NCI-H2107 treated with DMSO at 0.1 percent for 48 hours (cell line): ENCODE results near the gene OSBPL3.
"Not testable (repeated sequence)": the region's sequence is repeated elsewhere in the genome, so short reads cannot be mapped to it uniquely, and the experiment has no call there.

Experiments used
- DNase-seq: peaks from one replicate; lab custom pipeline; 2025; ENCODE audit not compliant: unreplicated experiment; lab: John Stamatoyannopoulos, UW

The OSBPL3 gene

DNA sequence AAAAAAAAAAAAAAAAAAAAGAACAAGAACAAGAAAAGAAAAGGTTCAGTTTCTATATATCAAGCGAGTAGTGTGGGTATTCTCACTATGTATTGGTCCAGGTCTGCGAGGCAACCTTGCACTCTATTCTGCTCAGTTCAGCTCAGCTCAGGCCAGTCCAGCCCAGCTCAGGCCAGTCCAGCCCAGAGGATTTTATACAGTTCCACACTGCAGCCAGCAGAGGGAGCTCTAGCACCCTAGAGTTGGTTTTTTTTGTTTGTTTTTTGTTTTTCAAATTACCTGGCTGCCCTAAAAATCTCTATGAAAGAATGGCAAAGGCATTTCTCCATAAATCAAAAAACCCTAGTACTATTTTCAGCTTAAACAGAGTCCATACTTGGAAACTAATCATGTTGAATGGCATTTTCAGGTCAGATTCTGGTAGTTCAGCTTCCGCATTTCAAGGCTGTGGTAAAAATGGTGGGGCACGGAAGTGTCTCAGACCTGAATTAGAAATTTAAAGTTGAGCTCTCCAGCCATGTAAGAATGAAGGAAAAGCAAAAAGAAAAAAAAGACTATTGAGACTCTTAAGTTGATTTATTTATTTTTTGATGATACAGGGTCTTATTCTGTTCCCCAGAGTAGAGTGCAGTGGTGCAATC, 167.6 kb downstream of the OSBPL3 start:
- DNase-seq, result peak; percentile 32

DNA sequence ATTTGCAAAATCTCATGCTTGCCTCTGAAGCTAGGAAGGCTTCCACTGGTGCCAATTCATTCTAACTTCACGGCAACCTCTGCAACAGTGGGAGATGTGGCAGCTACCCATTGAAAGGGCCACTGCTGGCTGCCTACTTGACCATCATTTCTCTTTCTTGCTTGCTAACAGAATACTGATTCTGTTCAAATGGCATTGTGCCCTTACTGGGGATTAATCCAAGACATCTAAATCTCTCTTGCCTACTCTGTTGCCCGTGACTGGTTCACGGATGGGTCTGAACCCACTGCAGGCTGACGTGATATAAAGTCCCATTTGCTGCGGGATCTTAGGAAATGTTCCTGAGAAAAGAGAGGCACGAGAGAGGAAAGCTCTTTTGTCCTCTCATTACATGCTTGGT, 171.5 kb downstream of the OSBPL3 start:
- no peak for DNase-seq

DNA sequence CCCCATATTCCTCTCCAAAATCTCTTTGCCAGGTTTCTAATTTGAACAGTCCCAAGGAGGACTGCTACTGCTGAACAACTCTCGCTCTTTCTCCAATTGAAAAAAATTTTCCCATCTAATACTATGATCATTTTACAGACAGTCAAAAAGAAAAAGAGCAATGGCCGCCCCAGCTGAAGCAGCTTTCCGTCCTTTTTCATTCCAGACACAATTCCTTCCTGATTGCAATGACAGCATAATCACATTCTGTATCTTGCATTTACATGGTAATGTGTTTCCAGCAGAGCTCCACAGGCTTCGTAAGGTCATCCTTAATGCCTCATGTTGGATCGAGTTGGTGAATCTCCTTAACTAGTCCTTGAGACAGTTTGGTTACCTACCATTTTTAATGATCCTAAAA, 177.7 kb downstream of the OSBPL3 start:
- DNase-seq, result no peak

DNA sequence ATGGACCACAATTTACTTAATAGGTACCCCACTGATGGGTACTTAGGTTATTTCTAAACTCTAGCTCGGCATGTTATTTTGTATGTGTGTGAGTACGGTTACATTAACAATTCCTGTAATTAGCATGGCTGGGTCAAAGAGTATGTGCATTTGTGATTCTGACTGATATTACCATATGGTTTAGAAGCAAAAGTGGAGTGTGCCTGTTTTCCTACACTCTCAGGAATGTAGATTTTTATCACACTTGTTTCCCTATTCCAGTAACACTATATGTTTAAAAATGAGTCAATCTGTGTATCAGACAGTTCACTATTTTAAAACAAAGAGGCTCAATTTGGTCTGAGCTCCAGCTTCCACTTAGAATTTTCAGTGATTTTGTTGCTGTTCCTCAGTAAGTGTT, 178.1 kb downstream of the OSBPL3 start:
- no peak for DNase-seq

DNA sequence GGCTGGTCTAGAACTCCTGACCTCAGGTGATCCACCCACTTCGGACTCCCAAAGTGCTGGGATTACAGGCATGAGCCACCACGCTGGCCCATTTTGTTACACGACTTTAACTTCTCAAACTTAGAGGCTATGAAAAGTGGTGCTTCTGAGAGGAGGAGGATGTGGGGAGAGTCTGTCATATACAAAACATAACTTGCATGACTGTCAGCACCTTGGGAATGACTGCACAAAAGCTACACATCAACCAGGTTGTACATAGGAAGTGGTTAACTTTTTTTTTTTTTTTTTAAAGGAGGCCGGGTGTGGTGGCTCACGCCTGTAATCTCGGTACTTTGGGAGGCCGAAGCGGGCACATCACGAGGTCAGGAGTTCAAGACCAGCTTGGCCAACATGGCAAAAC, 179.3 kb downstream of the OSBPL3 start:
- DNase-seq, result no peak

DNA sequence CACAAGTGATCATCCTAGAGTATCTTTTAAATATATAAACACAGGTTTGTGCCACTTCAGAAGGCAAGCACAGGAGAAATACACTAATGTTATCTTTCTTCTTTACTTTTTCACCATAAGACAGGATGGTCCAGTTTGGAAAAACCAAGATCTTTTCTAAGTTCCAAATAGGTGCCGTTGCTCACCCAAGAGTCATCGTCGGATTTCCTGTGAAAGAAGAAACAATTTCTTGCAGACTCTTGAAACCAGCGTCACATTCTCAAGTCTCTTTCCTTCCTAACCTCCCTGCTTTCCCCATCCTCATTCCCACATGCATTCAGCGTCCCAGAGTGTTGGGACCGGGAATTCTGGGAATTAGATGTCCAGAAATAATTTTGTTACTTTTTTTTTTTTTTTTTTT, 179.9 kb downstream of the OSBPL3 start:
- DNase-seq, result no peak

DNA sequence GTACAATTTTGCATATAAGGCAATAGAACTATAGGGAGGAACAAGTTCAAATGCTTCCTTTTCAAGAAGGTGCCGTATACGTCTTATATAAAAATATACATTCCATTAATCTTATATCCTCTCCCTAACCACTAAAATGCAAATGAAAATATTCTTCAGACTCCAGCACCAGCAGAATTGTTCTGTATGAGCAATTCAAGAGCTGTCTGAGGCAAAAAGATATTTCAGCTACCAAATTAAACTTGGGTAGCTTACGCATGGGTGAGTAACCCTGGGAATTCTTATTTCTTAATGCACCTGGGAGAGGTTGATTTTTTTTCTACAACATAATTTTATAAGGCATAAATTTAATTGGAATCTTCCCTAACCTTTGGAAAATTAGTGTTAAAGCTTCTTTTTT, 180.5 kb downstream of the OSBPL3 start:
- no peak for DNase-seq

DNA sequence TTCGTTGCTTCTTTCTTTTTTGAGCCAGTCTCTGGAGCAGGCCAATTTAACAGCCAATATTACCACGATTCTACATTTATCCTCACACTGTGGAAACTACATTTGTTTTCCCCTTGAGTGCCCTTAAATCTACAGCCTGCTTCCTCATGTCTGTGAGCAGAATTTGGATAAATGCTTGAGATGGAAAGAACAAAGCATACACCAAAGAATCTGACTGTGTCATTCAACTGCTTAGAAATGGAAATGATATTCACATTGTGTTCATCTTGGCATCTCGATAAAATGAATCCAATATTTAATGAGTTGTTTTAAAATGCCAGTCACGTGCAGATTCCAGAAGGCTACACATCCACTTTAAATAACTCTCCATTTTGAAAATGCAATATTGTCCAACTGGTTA, 181.7 kb downstream of the OSBPL3 start:
- DNase-seq, result no peak

DNA sequence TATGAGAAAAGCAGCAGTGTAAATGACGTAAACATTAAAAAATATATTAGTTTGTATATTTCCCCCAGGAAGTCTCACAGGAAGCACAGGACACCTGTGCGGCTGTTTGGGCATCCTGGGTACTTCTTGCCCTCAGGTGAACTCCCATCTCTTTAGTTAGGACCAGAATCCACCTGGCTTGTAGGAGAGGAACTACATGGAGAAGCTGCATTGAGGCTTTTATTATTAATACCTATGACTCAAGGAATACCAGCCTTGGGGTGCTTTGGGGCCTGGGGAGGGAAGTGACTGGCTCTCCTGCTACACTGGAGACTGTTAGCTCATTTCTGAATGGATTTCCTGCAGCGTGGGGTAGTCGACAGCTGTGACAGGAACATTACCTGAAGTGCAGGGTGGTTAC, 182.7 kb downstream of the OSBPL3 start:
- no peak for DNase-seq

DNA sequence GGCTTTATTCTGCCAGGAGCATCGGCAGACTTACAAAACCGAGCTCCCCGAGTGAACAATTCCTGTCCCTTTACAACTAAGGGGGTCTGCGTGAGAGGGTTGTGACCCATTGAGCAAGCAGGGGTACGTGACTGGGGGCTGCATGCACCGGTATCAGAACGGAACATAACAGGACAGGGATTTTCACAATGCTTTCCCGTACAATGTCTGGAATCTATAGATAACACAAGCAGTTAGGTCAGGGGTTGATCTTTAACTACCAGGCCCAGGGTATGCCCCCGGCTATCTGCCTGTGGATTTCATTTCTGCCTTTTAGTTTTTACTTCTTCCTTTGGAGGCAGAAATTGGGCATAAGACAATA, 184.6 kb downstream of the OSBPL3 start:
- no peak for DNase-seq

DNA sequence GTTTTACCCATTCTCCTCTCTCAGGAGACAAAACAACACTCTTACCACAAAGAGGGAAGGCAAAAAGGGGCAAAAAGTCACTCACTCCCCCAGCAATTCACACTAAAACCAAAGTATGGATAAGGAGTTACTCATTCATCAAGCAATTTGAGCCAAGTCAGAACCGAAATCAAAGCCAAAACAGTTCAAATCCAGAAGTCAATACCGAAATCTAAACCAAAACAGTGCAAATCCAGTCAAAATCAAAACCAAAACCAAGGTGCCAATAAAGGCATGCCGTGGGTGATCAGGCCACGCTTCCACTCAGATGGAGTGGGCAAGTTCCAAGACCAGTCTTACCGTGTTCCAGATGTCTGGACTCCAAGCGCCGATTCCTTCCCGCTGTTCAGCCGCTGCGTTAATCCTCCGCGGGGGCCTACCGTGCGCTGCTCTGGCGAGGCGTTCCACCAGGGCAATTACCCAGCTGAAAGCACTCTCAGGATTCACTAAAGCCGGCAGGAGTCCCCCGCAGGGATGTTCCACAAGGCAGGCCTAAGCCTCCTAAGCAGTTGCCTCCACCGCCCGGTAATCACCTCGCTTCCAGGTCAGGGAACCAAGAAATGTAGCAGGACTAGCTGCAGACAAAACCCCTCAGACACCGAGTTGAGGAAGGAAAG, 185.1 kb downstream of the OSBPL3 start:
- DNase-seq, result not testable (repeated sequence)

DNA sequence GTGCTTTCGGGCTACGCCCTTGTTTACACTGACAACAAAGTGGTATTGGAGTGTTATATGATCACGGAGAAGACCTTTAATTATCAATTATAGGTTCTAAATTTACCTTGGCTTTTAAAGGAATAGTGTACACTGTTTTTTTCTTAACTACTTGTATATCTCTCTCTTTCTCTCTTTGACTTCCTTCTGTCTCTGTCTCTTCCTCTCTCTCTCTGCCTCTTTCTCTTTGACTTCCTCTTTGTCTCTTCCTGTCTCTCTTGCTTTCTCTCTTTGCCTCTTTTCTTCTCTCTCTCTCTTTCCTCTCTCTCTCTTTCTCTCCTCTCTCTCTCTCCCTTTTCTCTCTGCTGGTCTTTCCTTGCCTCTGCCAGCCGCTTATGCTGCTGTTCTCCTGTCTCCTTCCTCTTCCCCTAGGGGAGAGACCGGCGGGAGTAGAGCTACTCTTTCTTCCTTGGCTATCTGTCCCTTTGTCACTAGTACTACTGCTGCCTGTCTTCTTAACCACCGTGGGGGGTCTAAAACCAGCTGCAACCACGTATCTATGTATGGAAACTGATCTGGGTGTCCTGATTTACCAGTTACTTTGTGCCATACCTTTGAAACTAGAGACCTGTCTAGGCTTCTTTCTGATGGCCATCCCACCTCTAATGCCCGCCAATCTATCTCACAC, 185.9 kb downstream of the OSBPL3 start:
- no peak for DNase-seq

DNA sequence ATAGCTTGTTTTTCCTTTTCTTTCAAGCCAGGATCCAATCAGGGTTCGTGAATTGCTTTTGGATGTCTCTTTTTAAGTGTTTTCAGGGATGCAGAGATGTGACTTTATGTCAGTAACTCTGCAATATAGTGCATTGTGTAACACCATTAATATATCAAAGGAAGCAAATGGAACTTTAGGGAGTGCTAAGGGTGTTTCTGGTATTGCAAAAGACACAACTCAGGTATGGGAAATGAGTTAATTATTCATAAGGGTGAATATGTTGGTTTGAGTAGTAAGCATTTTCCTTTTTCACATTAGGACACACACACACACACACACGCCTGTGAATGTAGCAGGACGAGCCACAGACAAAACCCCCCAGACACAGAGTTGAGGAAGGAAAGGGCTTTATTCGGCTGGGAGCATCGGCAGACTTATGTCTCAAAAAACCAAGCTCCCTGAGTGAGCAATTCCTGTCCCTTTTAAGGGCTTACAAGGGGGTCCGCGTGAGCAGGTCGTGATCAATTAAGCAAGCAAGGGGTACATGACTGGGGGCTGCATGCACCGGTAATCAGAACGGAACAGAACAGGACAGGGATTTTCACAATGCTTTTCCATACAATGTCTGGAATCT, 190.9 kb downstream of the OSBPL3 start:
- DNase-seq, result no peak

DNA sequence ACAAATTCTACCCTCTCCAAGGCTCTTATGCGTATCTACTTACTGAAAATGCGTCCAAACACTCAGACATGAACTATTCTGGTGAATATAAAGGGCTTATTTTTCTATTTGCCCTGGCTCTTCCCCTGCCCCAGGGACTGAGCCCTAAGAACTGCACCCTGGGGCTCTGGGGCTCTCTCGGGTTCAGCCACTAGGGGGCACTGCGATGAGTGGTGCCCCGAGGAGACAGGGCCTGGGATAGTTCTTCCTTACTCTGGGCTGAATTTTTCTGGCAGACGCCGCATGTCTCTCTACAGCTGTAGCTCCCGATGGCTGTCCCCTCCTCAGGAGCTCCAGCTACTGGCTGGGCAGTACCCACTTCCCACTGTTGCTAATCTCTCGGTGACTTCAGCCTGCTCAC, 191.9 kb downstream of the OSBPL3 start:
- no peak for DNase-seq

DNA sequence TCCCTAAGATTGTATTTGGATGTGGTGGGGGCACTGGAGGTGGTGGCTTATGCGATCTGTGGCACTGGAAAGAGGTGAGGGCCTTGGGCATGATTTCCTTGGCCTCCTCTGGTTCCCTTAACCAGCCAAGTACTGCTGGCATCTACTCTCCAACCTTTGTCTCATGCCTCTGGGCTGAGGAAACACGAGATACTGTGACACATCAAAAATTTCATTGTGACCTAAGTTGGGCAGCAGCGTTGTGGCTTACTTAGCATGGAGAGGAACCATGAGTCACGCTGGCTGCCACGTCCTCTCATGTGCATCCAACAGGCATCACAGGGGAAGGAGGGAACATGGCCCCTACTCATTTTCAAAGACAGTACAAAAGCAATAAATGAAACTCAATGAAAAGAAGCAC, 193.0 kb downstream of the OSBPL3 start:
- no peak for DNase-seq

DNA sequence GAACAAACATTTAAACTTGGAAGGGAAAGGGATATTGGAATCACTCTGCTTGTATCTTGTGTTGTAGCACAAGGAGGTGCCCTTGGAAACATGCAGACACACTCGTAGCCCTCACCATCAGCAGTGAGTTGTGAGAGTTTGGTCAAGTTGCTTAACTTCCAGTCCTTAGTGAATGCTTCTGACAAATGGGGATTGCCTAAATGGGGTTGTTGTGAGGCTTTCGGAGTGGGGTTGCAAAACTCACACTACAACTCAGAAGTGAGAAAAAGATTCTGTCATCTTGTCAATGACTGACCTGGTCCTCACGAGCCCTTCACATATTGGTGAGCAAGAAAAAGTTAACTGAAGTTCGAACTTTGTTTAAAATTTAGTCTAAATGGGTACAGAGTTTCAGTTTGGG, 193.7 kb downstream of the OSBPL3 start:
- no peak for DNase-seq

DNA sequence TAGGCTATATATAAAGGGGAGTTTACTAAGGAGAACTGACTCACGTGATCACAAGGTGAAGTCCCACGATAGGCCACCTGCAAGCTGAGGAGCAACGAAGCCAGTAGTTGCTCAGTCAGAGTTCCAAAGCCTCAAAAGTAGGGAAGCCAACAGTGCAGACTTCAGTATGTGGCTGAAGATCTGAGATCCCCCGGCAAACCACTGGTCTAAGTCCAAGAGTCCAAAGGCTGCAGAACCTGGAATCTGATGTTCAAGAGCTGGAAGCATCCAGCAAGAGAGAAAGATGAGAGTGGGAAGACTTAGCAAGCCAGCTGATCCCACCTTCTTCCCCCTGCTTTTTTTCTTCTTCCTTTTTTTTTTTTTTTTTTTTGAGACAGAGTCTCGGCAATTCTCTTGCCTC, 195.7 kb downstream of the OSBPL3 start:
- no peak for DNase-seq

DNA sequence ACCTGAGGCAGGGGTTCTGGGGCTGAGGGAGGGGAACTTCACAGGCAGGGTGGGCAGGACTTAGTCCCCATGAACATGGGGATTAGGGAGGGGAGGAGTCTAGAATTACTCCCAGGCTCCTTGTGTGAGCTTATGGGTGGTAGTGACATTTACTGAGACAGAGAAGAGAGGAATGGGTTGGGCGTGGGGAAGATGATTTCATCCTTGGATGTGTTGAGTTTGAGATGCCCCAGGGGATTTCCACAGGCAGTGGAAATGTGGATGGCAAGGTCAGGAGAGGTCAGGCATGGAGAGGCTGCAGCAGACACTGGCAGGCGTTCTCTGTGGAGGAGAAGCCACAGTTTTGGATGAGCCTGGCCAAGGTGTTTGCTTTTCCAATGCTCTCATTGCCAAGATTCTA, 196.3 kb downstream of the OSBPL3 start:
- no peak for DNase-seq

DNA sequence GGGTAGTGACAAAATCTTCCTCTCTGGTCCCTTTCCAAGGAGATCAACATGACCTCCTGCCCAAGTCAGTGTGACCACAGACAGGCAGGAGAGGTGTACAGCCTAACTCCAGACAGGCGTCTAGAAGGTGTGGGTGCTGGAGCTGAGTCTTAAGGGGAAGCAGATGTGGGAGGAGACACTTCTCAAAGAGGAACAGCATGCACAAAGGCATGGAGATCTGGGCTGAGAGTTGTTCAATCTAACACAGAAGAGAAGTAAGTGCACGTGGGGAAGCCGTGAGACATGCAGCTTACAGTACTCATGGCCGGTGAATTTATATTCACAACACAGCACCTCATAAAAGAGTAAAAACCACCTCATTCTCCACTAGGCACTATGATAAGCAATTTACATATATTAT, 198.9 kb downstream of the OSBPL3 start:
- no peak for DNase-seq

DNA sequence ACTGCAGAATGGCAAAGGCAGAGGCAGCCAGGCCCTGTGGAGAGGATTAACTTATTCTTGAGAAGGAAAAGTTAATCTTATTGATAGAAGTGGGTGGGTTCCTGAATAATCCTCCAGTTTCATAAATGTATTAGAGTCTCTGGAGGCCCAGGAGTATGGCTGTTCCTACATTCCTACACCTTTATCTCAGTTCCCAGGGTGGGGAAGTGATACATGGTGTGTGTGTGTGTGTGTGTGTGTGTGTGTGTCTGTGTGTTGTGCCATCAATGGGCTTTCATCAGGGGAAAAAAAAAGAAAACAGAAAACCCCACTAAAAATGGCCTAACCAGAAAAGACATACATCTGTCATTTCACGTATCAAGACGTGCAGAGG, 200.7 kb downstream of the OSBPL3 start:
- no peak for DNase-seq

DNA sequence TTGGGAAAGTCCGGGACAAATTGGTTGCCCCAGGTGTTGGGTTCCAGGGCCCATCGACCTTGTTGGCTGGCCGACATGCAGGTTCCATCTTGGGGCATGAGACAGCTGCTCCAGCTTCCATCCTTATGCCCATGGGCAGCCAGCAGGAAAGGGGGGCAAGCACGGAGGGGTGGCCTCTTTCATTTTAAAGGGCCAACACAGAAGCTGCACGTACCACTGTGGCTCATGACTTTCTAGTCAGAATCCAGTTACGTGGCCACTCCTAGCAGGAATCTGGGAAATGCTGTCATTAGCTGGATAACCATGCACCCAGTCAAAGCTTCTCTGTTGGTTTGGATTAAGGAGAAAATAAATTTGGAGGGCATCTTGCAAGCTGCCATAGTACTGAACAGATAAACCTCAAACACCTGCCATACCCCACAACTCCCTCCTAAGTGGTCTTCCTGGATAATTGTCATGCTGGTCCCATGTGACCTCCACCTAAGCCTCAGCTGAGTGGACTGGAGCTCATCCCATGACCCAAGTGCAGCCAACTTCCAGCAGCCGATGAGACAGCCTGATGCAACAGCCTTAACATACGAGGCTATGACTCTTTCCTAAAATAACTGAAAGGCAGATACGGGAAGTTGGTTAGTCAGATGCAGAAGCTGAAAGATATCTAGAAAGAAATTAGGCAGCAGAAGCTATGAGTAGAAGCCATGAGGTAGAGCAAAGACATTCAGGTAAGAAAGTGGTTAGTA, 201.3 kb downstream of the OSBPL3 start:
- no peak for DNase-seq

DNA sequence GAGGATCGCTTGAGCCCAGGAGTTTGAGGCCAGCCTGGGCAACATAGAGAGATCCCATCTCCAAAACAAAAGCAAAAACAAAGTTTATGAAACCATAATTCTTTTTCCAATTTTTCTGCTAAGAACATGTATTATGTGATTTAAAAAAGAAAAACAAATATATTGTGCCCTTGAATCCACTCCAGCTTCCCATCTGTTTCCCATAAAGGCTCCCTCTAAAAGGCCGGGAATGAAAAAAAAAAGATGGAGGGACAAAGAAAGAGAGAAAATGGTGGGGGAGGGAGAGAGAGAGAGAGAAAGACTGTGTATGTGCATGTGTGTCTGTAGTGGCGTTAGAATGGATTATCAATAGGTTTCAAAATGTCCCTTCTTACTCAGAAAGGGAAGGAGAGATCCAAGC, 202.2 kb downstream of the OSBPL3 start:
- no peak for DNase-seq
